ENCODE data around the gene MYBPHL.

MYBPHL gene

DNA sequence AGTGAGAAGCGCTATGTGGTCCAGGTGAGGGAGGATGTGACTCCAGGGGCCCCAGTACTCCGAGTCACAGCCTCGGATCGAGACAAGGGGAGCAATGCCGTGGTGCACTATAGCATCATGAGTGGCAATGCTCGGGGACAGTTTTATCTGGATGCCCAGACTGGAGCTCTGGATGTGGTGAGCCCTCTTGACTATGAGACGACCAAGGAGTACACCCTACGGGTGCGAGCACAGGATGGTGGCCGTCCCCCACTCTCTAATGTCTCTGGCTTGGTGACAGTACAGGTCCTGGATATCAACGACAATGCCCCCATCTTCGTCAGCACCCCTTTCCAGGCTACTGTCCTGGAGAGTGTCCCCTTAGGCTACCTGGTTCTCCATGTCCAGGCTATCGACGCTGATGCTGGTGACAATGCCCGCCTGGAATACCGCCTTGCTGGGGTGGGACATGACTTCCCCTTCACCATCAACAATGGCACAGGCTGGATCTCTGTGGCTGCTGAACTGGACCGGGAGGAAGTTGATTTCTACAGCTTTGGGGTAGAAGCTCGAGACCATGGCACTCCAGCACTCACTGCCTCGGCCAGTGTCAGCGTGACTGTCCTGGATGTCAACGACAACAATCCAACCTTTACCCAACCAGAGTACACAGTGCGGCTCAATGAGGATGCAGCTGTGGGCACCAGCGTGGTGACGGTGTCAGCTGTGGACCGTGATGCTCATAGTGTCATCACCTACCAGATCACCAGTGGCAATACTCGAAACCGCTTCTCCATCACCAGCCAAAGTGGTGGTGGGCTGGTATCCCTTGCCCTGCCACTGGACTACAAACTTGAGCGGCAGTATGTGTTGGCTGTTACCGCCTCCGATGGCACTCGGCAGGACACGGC is 55.3 kb downstream of the MYBPHL start:
- no peak for DNase-seq

DNA sequence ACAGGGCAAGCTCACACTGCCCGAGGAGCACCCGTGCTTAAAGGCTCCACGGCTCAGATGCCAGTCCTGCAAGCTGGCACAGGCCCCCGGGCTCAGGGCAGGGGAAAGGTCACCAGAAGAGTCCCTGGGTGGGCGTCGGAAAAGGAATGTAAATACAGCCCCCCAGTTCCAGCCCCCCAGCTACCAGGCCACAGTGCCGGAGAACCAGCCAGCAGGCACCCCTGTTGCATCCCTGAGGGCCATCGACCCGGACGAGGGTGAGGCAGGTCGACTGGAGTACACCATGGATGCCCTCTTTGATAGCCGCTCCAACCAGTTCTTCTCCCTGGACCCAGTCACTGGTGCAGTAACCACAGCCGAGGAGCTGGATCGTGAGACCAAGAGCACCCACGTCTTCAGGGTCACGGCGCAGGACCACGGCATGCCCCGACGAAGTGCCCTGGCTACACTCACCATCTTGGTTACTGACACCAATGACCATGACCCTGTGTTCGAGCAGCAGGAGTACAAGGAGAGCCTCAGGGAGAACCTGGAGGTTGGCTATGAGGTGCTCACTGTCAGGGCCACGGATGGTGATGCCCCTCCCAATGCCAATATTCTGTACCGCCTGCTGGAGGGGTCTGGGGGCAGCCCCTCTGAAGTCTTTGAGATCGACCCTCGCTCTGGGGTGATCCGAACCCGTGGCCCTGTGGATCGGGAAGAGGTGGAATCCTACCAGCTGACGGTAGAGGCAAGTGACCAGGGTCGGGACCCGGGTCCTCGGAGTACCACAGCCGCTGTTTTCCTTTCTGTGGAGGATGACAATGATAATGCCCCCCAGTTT is 56.1 kb downstream of the MYBPHL start:
- DNase-seq: no peak

DNA sequence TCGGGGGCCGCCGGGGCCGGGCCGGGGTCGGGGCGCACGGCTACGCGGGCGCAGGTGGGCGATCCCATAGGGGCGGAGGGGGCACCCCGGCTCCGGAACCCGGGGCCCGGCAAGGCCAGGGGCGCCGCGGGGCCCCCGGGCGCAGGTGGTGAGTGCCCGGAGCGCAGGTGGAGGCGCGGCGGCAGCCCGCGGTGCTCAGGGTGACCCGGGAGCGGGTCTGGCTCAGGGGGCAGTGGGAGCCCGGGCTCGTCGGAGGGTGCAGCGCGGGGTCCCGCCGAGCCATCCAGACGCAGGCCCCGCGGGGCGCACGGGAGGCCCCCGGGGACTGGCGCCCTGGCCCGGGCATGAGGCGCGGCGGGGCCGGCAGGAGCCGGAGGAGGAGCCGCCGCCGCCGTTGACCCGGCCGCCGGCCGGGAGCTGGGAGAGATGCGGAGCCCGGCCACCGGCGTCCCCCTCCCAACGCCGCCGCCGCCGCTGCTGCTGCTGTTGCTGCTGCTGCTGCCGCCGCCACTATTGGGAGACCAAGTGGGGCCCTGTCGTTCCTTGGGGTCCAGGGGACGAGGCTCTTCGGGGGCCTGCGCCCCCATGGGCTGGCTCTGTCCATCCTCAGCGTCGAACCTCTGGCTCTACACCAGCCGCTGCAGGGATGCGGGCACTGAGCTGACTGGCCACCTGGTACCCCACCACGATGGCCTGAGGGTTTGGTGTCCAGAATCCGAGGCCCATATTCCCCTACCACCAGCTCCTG is 57.0 kb downstream of the MYBPHL start:
- no peak for DNase-seq

DNA sequence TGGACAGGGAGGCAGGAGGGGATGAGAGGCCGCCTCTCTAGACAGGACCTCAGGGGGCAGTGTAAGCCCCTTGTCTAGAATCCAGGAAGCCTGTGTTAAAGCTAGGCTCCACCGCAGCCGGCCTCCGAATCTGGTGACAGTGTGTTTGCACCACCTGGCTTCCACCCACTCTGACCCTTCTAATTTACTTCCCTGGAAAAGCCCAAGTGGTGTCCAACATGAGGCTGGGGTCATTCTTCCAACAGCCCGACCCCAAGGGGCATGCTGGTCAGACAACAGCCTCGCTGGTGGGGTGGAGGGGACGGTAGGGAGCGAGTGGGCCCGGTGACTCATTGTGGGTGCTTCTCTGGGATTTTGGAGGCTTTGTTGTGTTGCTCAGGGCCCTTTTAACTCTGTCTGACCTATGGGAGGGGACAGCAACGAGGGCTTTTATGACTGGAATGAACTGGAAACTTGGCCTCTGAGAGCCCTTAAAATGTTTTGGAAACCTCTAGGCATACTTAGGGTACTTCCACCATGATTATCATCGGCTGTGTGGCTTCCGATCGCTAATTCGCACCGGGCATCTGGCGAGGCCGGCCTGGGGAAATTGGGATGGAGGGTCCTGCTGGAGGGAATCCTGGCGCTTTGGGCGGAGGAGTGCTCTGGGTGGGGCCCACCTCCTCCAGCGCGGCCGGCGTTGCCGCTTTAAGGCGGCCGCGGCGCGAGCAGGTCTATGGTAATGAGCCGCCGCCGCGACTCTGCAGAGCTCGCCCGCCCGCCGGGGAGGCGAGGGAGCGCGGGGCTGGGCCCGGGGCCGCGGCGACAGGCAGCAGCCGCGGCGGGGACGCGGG is 57.8 kb downstream of the MYBPHL start, which contains the start of gene CELSR2:
CELSR2 (plus strand) TSS at position 743 of the 833 bp plus-strand sequence. CDS start 541 bp downstream, outside the sequence.
- no peak for DNase-seq

DNA sequence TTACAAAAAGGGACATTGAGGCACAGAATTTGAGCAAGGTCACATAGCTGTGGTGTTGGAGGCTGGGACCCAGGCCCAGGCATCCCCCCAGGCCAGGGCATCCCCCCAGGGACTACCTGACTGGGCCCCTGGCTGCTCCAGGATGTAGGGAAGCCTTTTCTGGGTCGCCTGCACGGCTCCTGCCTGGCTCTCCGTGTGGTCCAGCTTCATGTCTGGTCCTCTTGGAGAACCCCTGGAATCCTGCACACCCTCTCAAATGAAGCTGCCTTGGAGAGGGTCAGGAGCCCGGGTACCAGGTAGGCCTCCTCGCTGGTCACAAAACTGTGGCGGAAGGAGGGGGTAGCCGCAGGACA is 58.4 kb downstream of the MYBPHL start:
- DNase-seq: no peak

DNA sequence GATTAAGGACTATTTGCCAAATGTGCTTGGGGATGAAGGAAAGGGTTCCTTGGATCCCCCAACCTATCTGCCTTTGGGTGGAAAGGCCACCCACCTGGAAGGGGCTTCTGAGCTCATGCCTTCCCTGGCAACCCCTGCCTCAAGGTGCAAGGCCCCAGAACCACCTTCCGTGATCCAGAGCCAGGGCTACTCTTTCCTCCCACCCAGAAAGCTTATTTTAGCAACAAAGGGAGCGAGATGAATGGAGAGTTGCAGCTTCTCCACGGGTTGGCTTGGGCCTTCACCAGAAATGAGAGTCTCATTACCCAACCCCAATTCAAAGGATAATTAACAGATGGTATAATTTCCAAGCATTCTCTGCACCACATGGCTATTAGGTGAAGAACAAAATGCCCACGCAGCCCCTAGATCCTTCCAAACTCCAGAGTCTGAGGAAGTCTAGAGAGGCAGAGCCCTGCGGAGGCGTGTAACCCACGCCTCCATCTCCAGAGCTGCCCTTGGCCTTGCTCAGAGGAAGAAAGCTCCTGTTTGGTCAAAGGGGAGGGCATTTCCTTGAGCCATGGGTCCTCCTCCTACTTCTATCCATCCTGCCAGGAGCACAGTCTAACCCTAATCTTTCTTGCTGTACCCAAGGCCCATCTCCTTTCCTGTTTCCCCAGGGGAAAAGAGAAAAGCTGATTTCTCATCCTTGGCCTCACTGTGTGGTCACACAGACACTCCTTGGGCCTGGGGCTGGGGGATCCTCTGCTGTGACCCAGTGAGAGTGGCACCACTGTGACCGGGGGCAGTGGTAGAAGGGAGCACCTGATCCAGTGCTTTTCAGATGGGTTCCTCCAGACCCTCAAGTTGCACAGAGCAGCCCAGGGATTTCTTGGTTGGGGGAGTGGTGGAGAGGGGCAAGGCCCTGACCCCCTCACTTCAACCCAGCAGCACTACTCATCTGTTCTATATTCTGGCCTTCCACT is 59.1 kb downstream of the MYBPHL start:
- DNase-seq: no peak

DNA sequence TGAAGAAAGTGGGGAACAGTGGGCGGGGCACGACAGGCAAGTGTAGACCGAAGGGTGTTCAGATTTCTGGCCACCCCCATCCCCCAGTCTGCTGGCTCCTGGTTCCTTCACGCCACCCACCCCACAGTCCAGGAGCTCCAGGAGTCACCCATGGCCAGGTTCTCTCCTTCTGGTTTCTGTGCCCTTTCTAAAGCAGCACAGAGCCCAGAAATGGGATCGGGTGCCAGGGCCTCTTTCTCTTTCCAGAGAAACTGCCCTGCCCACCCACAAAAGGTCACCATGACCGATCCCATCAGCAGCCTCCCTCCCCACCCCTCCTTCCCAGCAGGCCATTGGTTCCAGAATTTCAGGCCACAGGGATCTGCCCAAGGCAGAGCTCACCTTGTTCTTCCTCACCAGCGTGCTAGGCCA is 60.7 kb downstream of the MYBPHL start:
- DNase-seq: no peak

DNA sequence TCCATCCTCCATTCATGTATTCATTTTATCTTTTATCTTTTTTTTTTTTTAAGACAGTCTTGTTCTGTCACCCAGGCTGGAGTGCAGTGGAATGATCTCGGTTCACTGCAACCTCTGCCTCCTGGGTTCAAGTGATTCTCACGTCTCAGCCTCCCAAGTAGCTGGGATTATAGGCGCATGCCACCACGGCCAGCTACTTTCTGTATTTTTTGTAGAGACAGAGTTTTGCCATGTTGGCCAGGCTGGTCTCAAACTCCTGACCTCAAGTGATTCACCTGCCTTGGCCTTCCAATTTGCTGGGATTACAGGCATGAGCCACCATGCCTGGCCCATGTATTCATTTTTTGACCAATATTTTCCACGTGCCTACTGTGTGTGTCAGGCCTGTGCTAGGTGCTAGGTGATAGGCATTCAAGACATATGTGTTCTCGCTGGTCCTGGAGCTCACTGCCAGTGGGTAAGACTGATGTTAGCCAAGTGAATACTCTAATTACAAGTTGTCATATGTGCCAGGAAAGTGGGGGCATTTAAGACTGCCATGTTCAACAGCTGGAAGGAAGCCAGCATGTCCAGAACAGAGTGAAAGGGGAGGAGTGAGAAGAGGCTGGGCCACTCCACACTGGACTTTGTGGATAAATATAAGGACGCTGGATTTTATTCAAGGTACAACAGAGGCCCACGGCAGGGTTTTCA is 62.8 kb downstream of the MYBPHL start:
- no peak for DNase-seq

DNA sequence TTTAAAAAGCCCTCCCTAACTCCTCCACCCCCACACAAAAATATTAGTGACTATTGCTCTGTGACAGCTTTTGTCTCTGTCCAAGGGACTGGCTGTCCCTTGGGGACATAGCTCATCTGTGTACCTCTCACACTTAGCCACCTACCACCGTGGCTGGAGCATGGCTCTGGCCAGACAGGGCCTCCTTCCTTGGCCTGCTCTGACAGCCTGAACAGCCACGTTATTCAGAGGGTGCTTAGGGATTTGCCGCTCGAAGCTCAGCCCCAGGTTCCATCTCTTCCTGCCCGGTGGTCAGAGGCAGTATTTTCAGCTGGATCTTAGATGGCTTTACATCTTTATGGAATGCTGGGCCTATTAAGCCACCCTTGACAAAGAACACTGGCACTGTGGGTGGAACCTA is 63.6 kb downstream of the MYBPHL start:
- DNase-seq: no peak

DNA sequence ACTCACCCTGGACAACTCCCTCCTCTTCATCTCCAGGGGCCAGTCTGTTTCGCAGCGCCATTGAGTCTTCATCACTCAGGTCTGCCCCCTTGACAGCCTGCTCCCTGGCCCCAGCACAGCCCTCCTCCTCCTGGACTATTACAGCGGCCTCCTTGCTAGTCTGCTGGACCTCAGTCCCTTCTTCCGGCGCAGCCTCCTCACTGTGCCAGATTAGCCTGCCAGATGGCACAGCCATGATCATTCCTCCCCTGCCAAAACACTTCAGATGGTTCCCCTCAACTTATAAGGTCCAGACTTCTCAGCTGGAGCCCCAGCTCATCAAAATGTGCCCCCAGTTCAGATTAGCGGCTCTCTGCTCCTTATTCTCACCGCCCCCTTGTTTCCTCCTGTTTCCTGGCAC is 64.4 kb downstream of the MYBPHL start:
- no peak for DNase-seq

Data from GOT3 (cell line).